T-helper 1 cell treated with Interleukin-12 subunit alpha and Interleukin-12 subunit beta and Interleukin-4 antibody, amounts not matched to agents 30 ng/mL and 1 ng/mL, for 36 hours (primary cell): Measurements from ENCODE around the gene CDC42EP3. TPM values are rescaled to one million over a fixed set of nuclear protein-coding genes. Genes with fewer than 3 reads are reported as not detected.

Experiments
- intact Hi-C: fragments of 100-400 bp; cut with micrococcal nuclease; formaldehyde crosslinking; loops from one replicate; pipeline ENCODE4 v1.15.1; 2024
- total RNA-seq: library from RNA; stranded (reverse); gene quantifications from 2 replicates; pipeline ENCODE4 v1.2.3, GENCODE V29; 2022

The CDC42EP3 gene
- total RNA-seq, 1 donor from 2014 or later = 15.9 TPM

DNA sequence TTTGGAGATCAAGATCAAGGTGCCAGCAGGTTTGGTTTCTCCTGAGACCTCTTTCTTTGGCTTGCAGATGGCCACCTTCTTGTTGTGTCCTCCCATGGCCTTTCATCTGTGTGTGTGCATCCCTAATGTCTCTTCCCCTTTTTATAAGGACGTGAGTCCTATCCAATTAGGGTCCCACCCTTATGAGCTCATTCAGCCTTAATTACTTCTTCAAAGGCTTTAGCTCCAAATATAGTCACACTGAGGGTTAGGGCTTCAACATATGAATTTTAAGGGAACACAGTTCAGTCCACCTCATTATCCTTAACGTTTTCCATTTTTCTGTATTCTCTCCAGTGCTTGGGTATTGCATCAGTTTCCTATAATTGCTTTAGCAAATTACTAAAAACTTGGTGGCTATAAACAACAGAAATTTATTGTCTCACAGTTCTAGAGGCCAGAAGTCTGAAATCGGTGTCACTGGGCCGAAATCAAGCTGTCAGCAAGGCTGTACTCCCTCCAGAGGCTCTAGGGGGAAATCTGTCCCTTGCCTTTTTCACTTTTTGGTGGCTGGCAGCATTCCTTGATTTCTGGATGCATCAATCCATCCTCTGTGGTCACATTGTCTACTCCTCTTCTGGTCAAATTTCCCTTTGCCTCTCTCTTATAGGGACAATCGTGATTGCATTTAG is 34.1 kb downstream of the CDC42EP3 start:
- intact Hi-C loops = loop anchor here (5.0 kb wide), 1 partner anchor 100 kb away; no protein-coding TSS in a partner anchor

DNA sequence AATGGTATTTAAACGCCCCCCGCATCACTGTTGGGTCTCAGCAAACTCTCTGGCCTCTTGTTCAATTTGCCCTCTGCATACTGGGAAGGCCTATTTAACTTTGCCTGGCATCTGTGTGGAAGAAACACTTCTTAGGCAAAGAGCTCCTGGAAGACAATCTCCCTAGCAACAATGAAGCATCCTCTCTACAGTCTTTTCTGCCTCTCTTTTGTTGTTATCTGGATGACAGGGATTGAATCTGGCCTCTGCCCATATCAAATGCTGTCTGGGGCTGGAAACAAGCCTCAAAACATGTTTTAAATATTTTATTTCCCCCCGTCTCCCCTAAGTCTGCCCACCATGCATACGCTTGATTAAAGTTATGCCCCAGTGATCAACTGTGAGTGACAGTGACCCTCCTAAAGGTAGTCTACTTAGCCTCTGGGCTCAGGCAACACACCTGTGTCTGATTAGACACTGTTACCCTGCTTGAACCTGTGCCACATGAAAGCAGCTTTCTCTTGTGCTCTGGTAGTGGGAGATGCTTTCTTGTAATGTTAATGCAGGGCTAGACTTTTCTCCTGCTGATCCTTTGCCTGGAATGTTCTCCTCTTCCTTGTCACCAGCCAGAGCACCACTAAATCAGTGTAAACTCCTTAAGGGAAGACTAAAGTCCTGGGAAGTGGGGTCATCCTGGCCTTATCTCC is 34.9 kb downstream of the CDC42EP3 start:
- intact Hi-C loops = loop anchor here (5.0 kb wide), 1 partner anchor 99 kb away; no protein-coding TSS in a partner anchor

DNA sequence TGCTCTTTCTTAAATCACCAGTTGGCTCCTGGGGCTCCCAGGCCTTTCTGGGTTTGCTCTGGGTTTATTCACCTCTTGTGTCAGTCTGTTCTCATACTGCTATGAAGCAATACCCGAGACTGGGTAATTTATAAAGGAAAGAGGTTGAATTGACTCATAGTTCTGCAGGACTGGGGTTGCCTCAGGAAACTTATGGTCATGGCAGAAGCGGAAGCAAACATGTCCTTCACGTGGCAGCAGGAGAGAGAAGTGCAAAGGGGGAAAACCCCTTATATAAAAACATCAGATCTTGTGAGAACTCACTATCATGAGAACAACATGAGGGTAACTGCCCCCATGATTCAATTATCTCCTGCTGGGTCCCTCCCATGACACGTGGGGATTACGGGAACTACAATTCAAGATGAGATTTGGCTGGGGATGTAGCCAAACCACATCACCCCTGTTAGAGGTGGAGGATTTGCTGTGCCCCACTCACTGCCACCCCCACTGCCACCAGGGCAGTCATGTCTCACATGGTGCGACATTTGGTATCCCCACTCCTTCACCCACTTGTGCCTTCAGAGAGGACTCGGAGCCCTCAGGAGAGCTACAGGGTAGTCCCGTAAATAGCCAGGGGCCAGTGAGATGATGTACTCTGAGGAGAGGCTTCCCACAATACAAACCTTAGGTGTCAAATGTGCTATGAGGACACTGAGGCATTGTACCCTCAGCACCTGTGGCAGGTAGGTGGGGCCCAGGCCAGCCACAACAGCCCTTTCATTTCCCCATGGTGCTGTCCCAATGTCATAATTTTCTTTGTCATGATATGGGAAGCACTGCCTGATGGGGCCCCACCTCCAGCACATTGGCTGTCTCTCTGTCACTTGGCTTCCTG is 35.7 kb downstream of the CDC42EP3 start:
- intact Hi-C loops = loop anchor here (1.0 to 5.0 kb wide), 10 partner anchors 9 to 245 kb away; no protein-coding TSS in a partner anchor

DNA sequence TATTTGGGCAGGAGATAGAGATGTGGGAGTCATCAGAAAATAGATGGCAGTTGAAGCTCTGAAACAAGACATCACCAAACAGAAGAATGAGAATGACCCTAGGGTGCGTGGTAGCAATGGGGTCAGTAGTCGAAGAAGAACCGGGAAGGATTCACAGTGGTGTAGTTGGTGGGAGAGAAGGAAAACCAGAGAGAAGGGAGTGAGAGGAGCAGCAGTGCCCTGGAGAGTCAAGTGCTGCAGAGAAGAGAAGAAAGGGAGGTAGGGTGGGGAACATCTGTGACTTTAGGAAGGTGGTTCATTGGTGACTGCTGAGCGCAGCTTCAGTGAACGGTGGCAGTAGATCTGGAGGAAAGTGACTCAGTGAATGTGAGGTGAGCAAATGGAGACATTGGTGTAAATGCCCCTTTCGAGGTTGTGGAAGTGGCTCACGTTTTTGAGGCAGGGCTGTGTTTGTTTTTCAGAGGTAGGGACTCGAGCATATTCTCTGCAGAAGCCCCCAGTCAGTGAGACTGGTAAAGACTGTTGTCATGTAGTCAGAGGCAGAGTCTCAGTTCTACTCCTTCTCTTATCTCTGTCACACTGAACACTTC is 36.4 kb downstream of the CDC42EP3 start:
- intact Hi-C loops = loop anchor here (1.0 to 5.0 kb wide), 10 partner anchors 9 to 245 kb away; no protein-coding TSS in a partner anchor

DNA sequence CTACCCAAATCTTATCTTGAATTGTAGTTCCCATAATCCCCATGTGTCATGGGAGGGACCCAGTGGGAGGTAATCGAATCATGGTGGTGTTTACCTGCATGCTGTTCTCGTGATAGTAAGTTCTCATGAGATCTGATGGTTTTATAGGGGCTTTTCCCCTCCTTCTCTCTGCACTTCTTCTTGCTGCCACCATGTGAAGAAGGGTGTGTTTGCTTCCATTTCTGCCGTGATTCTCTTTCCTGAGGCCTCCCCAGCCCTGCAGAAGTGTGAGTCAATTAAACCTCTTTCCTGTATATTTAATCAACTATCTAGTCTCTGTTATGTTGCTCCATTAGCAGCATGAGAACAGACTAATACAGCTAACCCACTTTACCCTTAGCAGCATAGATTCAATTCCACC is 37.6 kb downstream of the CDC42EP3 start:
- intact Hi-C loops = loop anchor here (2.0 kb wide), 2 partner anchors 51 to 79 kb away; no protein-coding TSS in a partner anchor

DNA sequence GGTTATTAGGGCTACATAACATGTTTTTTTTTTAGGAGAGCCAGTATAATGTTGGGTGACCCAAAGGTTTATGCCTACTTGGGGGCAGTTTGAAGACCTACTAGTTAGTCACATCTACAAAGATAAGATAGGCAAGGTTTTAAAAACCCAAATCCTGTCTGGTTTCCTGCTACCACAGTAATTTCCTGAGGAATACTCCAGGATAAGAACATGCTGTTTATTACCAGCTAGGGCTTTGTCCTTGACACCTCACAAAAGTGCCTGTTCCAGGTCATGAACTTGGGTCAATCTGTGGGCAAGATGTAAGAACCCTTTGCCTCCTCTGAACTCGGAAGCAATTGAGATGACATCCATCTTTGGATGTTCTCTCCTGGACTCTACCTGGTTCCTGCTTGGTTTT is 38.2 kb downstream of the CDC42EP3 start:
- intact Hi-C loops = no loop called here

DNA sequence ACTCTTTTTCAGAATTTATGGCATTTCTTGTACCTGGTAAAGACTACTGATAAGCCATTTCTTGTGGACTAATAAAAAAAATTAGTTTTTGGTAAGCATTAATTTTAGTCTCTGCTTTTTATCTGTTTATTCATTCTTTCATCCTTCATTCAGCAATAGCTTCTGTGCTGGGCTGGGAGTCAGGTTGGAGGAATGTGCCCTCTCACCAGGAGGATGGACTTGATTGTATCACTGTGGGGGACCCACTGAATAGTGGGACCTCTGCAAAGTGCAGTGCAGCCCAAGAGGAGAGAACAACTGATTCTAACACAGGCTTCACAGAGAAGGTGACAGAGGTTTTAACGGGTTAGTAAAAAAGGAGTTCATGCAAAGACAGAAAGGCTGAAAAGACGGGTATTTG is 39.1 kb downstream of the CDC42EP3 start:
- intact Hi-C loops = no loop called here

DNA sequence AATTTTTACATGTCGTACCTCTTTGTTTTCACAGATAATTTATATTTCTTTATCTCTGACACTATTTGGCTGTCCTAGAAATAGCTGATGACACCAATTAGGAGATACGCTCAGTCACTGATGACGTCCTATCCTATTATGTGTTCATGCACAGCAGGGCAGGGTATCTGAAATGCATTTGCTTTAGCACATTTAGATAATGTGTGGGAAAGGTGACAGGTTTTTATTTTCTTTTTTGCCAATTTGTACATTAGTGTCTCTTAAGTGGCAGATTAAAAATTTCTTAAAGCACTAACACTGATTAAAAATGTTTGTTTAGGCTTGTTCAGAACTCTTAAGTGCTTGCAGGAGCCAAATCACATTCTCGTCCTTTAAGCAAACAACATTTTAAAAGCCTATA is 39.7 kb downstream of the CDC42EP3 start:
- intact Hi-C loops = no loop called here

DNA sequence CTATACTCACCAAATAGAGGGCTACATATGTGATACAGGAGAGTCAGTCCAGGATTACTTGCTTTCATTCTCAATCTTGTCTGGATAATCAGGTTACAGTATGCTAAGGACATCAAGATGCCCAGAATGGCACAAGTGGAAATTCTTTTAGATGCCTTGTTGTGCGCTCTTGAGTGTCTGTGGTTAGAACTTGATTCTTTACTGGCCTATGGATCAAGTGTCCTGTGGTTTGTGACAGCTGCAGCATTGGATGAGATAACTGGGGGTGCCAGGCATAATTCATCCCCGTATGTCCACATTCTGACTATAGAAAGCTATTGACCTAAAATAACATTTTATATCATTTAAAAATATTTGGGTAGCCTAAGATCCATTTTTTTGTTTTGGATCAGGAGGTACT is 40.1 kb downstream of the CDC42EP3 start:
- intact Hi-C loops = no loop called here

DNA sequence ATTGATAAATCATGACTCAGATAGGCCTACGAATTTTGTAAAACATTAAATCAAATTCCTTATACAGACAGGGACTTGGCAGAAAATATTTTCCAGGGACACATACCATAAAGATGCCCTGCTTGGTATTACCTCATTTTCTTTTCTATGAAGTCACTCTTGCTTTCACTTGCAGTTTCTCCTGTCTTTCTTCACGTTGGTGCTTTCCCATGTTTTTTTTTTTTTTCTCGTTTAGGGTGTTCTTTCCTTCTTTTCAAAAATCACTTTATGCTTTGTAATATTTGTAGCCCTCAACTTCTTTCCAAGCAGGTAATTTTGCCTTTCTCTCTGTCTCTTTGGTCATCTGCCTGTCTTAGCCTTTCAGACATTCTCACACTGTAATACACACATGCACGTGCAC is 40.7 kb downstream of the CDC42EP3 start:
- intact Hi-C loops = no loop called here

DNA sequence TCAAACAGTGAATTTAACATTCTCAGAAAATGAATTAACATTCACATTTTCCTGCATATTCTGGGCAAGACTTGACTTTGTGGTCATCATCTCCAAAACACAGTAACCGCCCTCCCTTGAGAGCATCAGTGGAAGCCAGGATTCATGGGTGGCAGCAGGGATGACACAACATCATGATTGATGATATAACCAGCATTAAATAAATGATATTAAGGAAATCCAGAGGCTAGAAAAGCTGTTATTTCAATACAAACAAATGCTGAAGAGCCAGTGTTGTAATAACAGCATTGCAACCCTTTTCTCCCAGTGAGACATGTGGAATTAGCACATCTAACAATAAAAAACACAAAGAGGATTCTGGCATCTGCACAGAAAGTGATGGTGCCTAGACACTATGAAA is 41.1 kb downstream of the CDC42EP3 start:
- intact Hi-C loops = no loop called here

DNA sequence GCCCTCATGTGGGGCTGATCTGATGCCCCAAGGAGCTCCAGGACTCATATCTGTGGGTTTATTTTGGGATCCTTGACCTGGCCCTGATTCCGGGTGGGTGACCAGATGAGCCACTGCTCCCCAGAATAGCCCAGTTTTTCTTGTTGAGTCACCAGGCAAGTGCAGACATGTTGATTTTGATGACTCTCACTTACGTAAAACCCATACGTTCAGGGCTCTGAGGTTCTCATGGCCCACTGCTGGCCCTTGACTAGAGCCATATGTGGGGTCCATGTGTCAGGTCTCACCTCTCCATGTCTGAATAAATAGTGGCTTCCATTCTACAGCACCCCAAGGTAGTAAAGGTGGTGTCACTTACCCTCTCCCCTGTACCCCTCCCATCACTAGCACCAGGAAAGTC is 41.9 kb downstream of the CDC42EP3 start:
- intact Hi-C loops = no loop called here

DNA sequence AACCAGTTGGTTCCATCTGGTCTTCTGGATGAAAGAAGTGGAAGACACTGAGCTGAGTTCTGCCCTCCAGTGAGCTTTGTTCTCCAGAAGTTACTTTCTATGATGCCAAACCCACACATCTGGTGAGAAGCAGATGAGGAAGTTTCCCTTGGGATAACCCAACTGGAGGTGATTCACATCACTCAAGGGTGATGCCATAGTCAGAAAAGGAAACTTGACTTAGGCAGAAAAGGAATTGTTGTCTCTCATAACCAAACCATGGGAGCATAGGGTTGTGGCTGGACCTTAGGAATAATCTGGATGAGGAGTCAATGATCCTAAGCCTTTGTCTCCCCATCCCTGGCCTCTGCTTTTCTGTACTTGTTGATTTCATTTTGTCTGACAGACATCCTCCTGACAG is 43.7 kb downstream of the CDC42EP3 start:
- intact Hi-C loops = loop anchor here (2.0 kb wide), 1 partner anchor 41 kb away; no protein-coding TSS in a partner anchor

DNA sequence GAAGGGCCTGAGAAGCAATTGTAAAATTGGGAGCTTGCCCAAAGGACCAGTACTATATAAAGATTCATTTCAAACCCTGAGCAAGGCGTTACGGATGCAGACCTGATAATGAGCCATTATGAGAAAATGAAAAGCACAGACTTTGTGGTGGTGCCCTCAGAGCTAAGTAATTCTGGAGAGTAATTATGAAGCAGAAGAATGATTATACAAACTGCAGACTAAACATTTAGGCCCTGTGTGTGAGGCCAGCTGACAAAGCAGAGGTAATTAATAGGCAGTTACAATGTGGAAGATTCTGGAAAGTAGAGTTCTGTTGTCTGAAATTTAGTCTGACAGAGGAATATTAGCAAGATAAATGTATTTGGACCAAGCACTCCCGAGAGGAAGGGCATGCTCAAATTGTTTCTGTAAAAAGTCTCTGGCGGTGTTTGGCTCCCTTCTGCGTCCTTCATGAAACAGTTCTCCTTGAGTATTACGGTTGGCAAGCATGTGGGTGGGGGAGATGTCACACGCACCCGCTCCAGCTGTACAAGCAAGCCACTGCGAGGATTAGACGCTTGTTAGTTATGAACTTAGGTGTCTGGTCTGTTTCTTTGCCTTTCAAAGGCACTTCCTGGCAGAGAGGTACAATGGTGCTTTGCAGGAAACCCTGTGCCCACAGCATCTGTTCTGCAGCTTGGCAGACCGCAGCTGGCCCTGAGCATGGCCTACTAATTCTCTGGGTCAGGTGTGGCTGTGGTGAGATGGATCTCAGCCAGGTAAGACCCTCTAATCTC is 45.5 kb downstream of the CDC42EP3 start:
- intact Hi-C loops = loop anchor here (1.0 to 2.0 kb wide), 2 partner anchors 9 to 39 kb away; no protein-coding TSS in a partner anchor

DNA sequence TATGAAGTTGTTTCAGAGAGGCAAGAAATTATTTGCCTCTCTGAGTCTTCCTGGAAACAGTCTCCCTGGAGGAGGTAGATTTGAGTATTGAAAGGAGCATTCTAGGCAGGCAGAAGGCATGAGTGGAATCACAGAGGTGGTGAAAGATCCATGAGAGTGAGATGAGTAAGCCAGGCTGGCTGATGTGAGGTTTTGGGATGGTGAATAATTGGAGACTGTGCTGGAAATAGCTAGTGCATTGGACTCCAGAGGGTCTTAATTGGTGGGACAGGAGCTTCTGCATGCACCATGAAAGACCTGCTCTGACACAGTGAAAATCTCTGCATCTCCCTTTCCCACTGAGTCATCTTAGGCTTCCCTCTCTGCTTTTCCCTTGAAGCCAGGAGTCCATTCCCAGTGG is 46.3 kb downstream of the CDC42EP3 start:
- intact Hi-C loops = no loop called here

DNA sequence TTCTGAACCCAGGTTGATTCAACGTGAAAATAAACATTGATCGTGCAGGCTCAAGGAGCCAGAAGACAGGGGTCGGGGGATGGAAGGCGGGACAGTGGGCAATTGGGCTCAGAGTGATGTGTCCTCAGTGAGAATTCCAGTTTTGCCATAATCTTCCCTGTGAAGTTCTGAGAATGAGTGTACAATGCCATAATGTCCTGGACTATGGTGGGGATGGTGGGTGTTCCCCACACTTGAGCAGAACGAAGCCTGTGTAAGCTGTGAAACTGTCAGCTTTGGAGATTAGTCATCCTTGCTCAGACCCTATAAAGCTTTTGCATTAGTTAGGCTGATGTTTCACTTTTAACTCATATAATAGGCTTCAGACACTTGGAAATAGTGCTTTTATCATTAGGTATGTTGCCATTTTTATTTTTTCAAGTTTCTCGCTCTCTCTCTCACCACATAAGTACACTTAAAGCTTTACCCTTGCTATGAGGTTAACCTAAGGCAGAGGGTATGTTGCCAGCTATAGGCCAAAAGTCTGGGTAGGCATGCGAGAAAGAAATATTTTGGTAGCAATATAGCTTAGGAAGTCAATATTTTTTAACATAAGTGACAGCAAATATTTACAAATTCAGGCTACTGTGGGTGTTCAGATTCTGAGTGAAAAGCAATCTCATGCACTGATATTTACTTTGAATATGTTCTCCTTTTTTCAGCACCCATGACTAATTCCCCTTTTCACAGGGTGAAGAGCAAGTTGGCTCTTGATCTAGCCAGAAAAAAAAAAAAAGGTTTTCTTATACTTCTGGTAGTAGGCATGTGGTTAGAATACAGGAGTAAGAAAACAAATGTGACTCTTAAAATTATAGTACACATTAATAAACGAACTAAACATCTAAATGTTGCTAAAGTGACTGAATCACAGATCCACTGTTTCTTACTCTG is 47.2 kb downstream of the CDC42EP3 start:
- intact Hi-C loops = loop anchor here (1.0 kb wide), 1 partner anchor 8 kb away; no protein-coding TSS in a partner anchor

DNA sequence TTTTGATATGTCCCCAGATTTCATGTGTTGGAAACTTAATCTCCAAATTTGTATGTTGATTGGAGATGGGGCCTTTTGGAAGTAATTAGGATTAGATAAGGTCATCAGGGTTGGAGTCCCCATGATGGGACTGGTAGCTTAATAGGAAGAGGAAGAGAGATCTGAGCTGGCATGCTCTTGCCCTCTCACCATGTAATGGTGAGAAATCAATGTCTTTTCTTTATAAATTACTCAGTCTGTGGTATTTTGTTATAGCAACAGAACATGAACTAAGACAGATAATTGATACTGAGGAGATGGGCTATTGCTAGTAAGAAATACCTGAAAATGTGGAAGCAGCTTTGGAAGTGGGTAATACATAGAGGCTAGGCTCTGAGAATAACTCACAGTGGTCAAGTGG is 48.0 kb downstream of the CDC42EP3 start:
- intact Hi-C loops = no loop called here

DNA sequence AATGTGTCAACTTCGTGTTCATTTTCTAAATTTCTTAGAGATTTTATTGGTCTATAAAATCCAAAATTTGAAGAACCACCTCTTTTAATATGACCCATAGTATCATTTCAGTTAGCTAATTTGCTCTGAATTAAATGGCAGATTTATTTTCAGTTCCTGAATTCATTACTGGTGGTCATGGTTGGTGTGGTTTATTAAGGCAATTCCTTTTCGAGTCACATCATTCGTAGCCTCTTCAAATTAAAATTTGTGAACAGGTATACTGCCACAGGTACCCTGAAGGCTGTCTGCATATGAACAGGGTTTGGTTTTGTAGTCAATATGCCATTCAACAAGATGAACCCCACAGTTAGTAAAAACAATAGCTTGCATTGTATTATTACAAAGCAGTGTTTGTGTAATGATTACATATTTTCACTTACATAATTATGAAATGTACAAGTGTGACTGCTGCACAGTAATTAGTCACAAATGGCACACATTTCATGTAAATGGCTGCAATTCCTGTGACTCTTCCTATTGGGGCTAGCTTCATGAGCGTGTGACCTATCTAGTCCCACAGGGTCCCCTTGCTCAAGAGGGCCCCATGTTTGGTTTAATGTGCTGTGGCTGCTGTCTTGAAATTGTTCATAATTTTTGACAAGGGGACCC is 48.9 kb downstream of the CDC42EP3 start:
- intact Hi-C loops = no loop called here

DNA sequence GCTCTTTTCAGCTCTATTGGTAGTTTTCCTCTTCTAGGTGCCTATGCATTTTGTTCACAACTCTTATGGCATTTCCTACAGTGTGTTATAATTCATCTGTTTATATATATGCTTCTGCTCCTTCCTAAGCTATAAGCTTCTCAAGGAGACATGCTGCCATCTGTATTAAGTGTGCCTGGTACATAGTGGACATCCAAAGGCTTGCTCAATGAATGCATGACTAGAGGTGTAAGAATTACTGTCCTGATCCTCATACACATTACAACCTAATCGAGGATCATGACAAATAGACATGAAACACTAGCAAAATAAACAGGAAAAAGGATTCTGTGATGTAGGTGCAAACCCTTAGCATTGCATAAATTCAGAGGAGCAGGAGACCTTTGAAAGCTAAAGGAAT is 50.2 kb downstream of the CDC42EP3 start:
- intact Hi-C loops = no loop called here
